HepG2 (cell line): ENCODE measurements around the gene PTCD2.

Experiments
- ARID3A ChIP-seq: IDR thresholded peaks from 2 replicates; pipeline ENCODE4 v1.6.1; 2012; ENCODE audit warnings: low read depth, low read length, improper control_type of control experiment
- BRCA1 ChIP-seq: sonication (generic); formaldehyde crosslinking; IDR thresholded peaks from 2 replicates; pipeline ENCODE4 v1.4.0; 2020; ENCODE audit warnings: missing genetic modification reagents
- DPF2 ChIP-seq: sonication (generic); formaldehyde crosslinking; IDR thresholded peaks from 2 replicates; pipeline ENCODE4 v1.4.0; 2020; ENCODE audit warnings: mild to moderate bottlenecking, low read depth, missing genetic modification reagents, borderline replicate concordance

- TF ChIP-seq BRCA1 (CRISPR knock-in tag) (no peak), DPF2 (no peak), ARID3A (no peak)
These were observed 27.7 kb downstream of the PTCD2 start for GRCh38 chr5:72347801-72348308.
